ENCODE measurements around the gene EVA1B. TPM values are rescaled to one million over a fixed set of nuclear protein-coding genes. Genes with fewer than 3 reads are reported as not detected.

The EVA1B gene
- total and polyA plus RNA-seq, 2 donors (not counting 3 experiments of a cell fraction or from before 2014, with no cell fraction given): 64.7 to 132 TPM

- no TSS peak for BruUV-seq (replicated peaks)
Observed at GRCh38 chr1:36351227-36351977, 28.0 kb upstream of the EVA1B start.

More at GRCh38 chr1:36351227-36351977, 28.0 kb upstream of the EVA1B start:
- Histone ChIP-seq H3K27ac (ENCODE audit: insufficient read depth, low read depth, low read length) (peak overlapping the region; percentile 89), H3K4me1 (ENCODE audit: control insufficient read depth, extremely low read depth, insufficient read depth, low read length) (peaks cover 49% of the 10 kb centered on the region), H3K9me1 (replicated peaks; ENCODE audit: control insufficient read depth, extremely low read depth, insufficient read depth, low read length) (no peaks in the 10 kb centered on the region), H3K9ac (replicated peaks; ENCODE audit: extremely low read depth, insufficient read depth, low read length) (peak overlapping the region; percentile 71), H4K20me1 (replicated peaks; ENCODE audit: control insufficient read depth, extremely low read depth, insufficient read depth, low read length) (no peaks in the 10 kb centered on the region), H3K27me3 (ENCODE audit: control insufficient read depth in 2 of 2, insufficient read depth in 2 of 2, low read length in 2 of 2) (no peaks in the 10 kb centered on the region), H3K4me2 (ENCODE audit: insufficient read depth, low read length) (peak overlapping the region; percentile 23), H3K79me2 (ENCODE audit: control insufficient read depth, insufficient read depth, low read length) (no peaks in the 10 kb centered on the region), H3K9me3 (replicated peaks; ENCODE audit: control insufficient read depth, insufficient read depth, low read length) (no peaks in the 10 kb centered on the region), H2AFZ (ENCODE audit: low read depth, low read length) (no peak overlapping the region), H3K4me3 (replicated peaks in 1 of 3; ENCODE audit: insufficient read depth in 1 of 3, low read depth in 1 of 3, low read length in 3 of 3) (no peak overlapping the region), H3K36me3 (ENCODE audit: control insufficient read depth in 2 of 2, extremely low read depth in 1 of 2, insufficient read depth in 2 of 2, low read length in 2 of 2) (peaks cover 6 to 23% of the 10 kb centered on the region in 2 experiments)
- dilution Hi-C loops (cut with MboI; ENCODE audit: extremely low pct_ligation_motif_present, low sequenced_read_pairs): no loop called here
- ChIA-PET POLR2A (interaction anchor here (0.8 to 2.3 kb wide), 5 partner anchors 9 to 35 kb away, joined by 3 to 9 read pairs (median 4); no protein-coding TSS in a partner anchor), CTCF (interaction anchor here (0.7 to 6.7 kb wide), 12 partner anchors 9 to 217 kb away, joined by 3 to 99 read pairs (median 5); partner anchors contain the start of genes EVA1B, SH3D21 and TRAPPC3)
- TF ChIP-seq JUN (IDR thresholded peaks at IDR 0.05; ENCODE audit: borderline replicate concordance, insufficient read depth, insufficient read length, low read depth) (no peak), CTCF (IDR thresholded peaks at IDR 0.05; ENCODE audit: extremely low read depth in 1 of 2, insufficient read depth in 1 of 2, low read depth in 1 of 2, low read length in 2 of 2) (peak in 1 of 2 donors; percentile 6), POLR2A (IDR thresholded peaks at IDR 0.05; ENCODE audit: low read depth, low read length) (peak; percentile 71), MYC (IDR thresholded peaks at IDR 0.05; ENCODE audit: low read depth, low read length) (no peak), POLR2AphosphoS5 (IDR thresholded peaks at IDR 0.05; ENCODE audit: insufficient read depth, low read depth, low read length) (peak; percentile 74), FOS (IDR thresholded peaks at IDR 0.05; ENCODE audit: borderline replicate concordance, insufficient read depth, low read length) (peak; percentile 39), EZH2 (IDR thresholded peaks at IDR 0.05; ENCODE audit: borderline replicate concordance, low read depth, low read length, severe bottlenecking) (no peak), GATA2 (IDR thresholded peaks at IDR 0.05; ENCODE audit: insufficient read depth, insufficient read length, low read depth, low read length) (peak; percentile 91)
- TF ChIP-seq, protein P1, sequence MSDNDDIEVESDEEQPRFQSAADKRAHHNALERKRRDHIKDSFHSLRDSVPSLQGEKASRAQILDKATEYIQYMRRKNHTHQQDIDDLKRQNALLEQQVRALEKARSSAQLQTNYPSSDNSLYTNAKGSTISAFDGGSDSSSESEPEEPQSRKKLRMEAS (IDR thresholded peaks at IDR 0.05; ENCODE audit: insufficient read depth, insufficient read length): no peak
- DNase-seq (ENCODE audit: low read depth, low spot score) (peak; percentile 76), FAIRE-seq (no peak)
- intact Hi-C loops (cut with micrococcal nuclease): loop anchor here (1.0 kb wide), 3 partner anchors 8 to 35 kb away; partner anchors contain the start of gene EVA1B

All from endothelial cell of umbilical vein (primary cell).